Measurements from ENCODE around the gene CFAP46. TPM values are rescaled to one million over a fixed set of nuclear protein-coding genes. Genes with fewer than 3 reads are reported as not detected.

CFAP46 gene
- total and polyA plus RNA-seq, 2 of the 4 experiments (the other 2 are of a cell fraction), result 1.3 to 1.8 TPM

- ChIA-PET CTCF (no interaction called here), POLR2A (ENCODE audit: unreplicated experiment) (no interaction called here)
- intact Hi-C loops (cut with micrococcal nuclease), result no loop called here
- H3K4ac ChIP-seq (ENCODE audit: low read depth, low read length), result no peak overlapping the region
- no peak overlapping the region for H2BK120ac ChIP-seq (ENCODE audit: low read depth, low read length)
- H2AK5ac ChIP-seq (ENCODE audit: low read depth, low read length), result no peak overlapping the region
- no peak overlapping the region for H3K4me2 ChIP-seq (ENCODE audit: low read depth, low read length)
- no peaks in the 10 kb centered on the region for H3K9me1 ChIP-seq (ENCODE audit: insufficient read depth, low read length)
- no peak overlapping the region for H3K56ac ChIP-seq (ENCODE audit: extremely low read depth, insufficient read depth, low read length)
- H4K91ac ChIP-seq (ENCODE audit: insufficient read depth, low read depth, low read length), result no peak overlapping the region
- H3K79me1 ChIP-seq (ENCODE audit: low read depth in 1 of 2, low read length in 2 of 2), result no peaks in the 10 kb centered on the region
- no peak overlapping the region for H3K23ac ChIP-seq (ENCODE audit: low read depth, low read length)
- in situ Hi-C loops (cut with MboI; ENCODE audit: low sequenced_read_pairs), result no loop called here
- H2AK9ac ChIP-seq (replicated peaks; ENCODE audit: low read depth, low read length, poor library complexity), result no peak overlapping the region
- dilution Hi-C loops (cut with HindIII; ENCODE audit: low sequenced_read_pairs, unreplicated experiment), result no loop called here
- H2AFZ ChIP-seq (replicated peaks; ENCODE audit: low read length, poor library complexity), result no peak overlapping the region
- H4K5ac ChIP-seq (ENCODE audit: low read depth, low read length), result no peak overlapping the region
- WGBS, 2 experiments (ENCODE audit: extremely low coverage in 2 of 2, insufficient read length in 1 of 2), result 92% methylated on average over 8 of the region's 21 CpGs; no CpG with 5 or more reads in 1 of the 2 experiments
- H2BK15ac ChIP-seq (ENCODE audit: low read depth, low read length), result no peak overlapping the region
- H4K20me1 ChIP-seq (ENCODE audit: insufficient read depth, low read length), result no peaks in the 10 kb centered on the region
- no peaks in the 10 kb centered on the region for H3K4me1 ChIP-seq (ENCODE audit: control insufficient read depth, insufficient read depth, low read length)
- no peaks in the 10 kb centered on the region; the same call in 1 of the 2 replicates for H3K27me3 ChIP-seq (ENCODE audit: control insufficient read depth, insufficient read depth, low read length)
- no peak overlapping the region for H3K4me3 ChIP-seq (ENCODE audit: insufficient read depth, low read depth, low read length)
- H3K9ac ChIP-seq (ENCODE audit: low read depth, low read length), result no peak overlapping the region
- no peak for ATAC-seq (ENCODE audit: low read depth)
- no peak overlapping the region for H3K18ac ChIP-seq (ENCODE audit: low read depth, low read length)
- no peak for DNase-seq
- no TSS peak for BruUV-seq (replicated peaks)
- H3K14ac ChIP-seq (replicated peaks; ENCODE audit: low read depth, low read length), result no peak overlapping the region
- no peak overlapping the region for H2BK20ac ChIP-seq (ENCODE audit: low read depth, low read length)
- TF ChIP-seq ELK1 (IDR thresholded peaks at IDR 0.05; ENCODE audit: borderline replicate concordance, low read depth, low read length) (no peak), MAFK (IDR thresholded peaks at IDR 0.05; ENCODE audit: low read depth, low read length) (no peak), RAD21 (IDR thresholded peaks at IDR 0.05; ENCODE audit: low read length) (no peak), USF2 (IDR thresholded peaks at IDR 0.05; ENCODE audit: low read depth, low read length) (no peak), FOS (IDR thresholded peaks at IDR 0.05; ENCODE audit: low read depth, low read length) (no peak), RFX5 (IDR thresholded peaks at IDR 0.05; ENCODE audit: low read depth, low read length) (no peak), NFE2L2 (IDR thresholded peaks at IDR 0.05; ENCODE audit: low read depth, low read length) (no peak), MXI1 (IDR thresholded peaks at IDR 0.05; ENCODE audit: borderline replicate concordance, low read depth, low read length) (no peak), CTCF (conservative IDR thresholded peaks at IDR 0.05; ENCODE audit: low read depth, low read length) (no peak), BHLHE40 (IDR thresholded peaks at IDR 0.05; ENCODE audit: low read depth, low read length) (no peak), CHD1 (IDR thresholded peaks at IDR 0.05; ENCODE audit: low read depth, low read length) (no peak), MAZ (IDR thresholded peaks at IDR 0.05; ENCODE audit: borderline replicate concordance, low read depth, low read length) (no peak), CEBPB (IDR thresholded peaks at IDR 0.05; ENCODE audit: low read depth, low read length) (no peak), POLR2A (IDR thresholded peaks at IDR 0.05; ENCODE audit: low read depth, low read length) (no peak), SMC3 (IDR thresholded peaks at IDR 0.05; ENCODE audit: low read depth, low read length) (no peak), RCOR1 (IDR thresholded peaks at IDR 0.05; ENCODE audit: insufficient replicate concordance, low read length) (no peak)
- no peak overlapping the region for H3K27ac ChIP-seq (ENCODE audit: insufficient read depth, low read length)
- H3K36me3 ChIP-seq (ENCODE audit: control insufficient read depth, insufficient read depth, low read length), result no peaks in the 10 kb centered on the region
- H4K8ac ChIP-seq (ENCODE audit: low read depth in 2 of 2, low read length in 2 of 2), result no peak overlapping the region
- no peak overlapping the region for H2BK5ac ChIP-seq (ENCODE audit: low read depth, low read length, poor library complexity, severe bottlenecking)
- peaks cover 4% of the 10 kb centered on the region; the same call in 1 of the 2 replicates for H3K9me3 ChIP-seq (ENCODE audit: control insufficient read depth, insufficient read depth, low read length)
These were observed 32.8 kb downstream of the CFAP46 start for GRCh38 chr10:132909491-132910071.
